Measurements from ENCODE around the gene BCAT1.
"Not testable (repeated sequence)": the region's sequence is repeated elsewhere in the genome, so short reads cannot be mapped to it uniquely, and the experiment has no call there.

BCAT1 gene

GRCh38 chr12:24960222-24960855 is 11.4 kb upstream of the BCAT1 start:
- peak in 9 of 58 donors; percentile 6 to 39 (median 13) for DNase-seq

- not testable (repeated sequence) for DNase-seq
These were observed 7.5 kb upstream of the BCAT1 start for GRCh38 chr12:24956351-24956750.

- DNase-seq, result no peak
These were observed 7.0 kb upstream of the BCAT1 start for GRCh38 chr12:24955853-24956252.

GRCh38 chr12:24955389-24955788 is 6.5 kb upstream of the BCAT1 start:
- DNase-seq, result no peak

- no peak for DNase-seq
These were observed 5.4 kb upstream of the BCAT1 start for GRCh38 chr12:24954261-24954660.

- no peak for DNase-seq
These were observed 3.5 kb upstream of the BCAT1 start for GRCh38 chr12:24952389-24952788.

- DNase-seq, result no peak
These were observed 1.4 kb upstream of the BCAT1 start for GRCh38 chr12:24950231-24950834.

GRCh38 chr12:24948420-24948756 is 513 bp downstream of the BCAT1 start:
- DNase-seq, result no peak

GRCh38 chr12:24947541-24948419 is 1.1 kb downstream of the BCAT1 start:
- no peak for DNase-seq

GRCh38 chr12:24945845-24946244 is 3.1 kb downstream of the BCAT1 start:
- DNase-seq, result no peak

- DNase-seq, result no peak
These were observed 3.9 kb downstream of the BCAT1 start for GRCh38 chr12:24945039-24945438.

- no peak for DNase-seq
These were observed 4.3 kb downstream of the BCAT1 start for GRCh38 chr12:24944601-24944975.

GRCh38 chr12:24943947-24944600 is 4.8 kb downstream of the BCAT1 start:
- no peak for DNase-seq

- no peak for DNase-seq
These were observed 8.7 kb downstream of the BCAT1 start for GRCh38 chr12:24940157-24940556.

GRCh38 chr12:24939551-24939950 is 9.3 kb downstream of the BCAT1 start:
- DNase-seq, result not testable (repeated sequence)

GRCh38 chr12:24938341-24938740 is 10.6 kb downstream of the BCAT1 start:
- no peak for DNase-seq

GRCh38 chr12:24937553-24938244 is 11.2 kb downstream of the BCAT1 start:
- DNase-seq, result no peak

GRCh38 chr12:24933694-24934407 is 15.1 kb downstream of the BCAT1 start:
- DNase-seq, result no peak

GRCh38 chr12:24931666-24932405 is 17.1 kb downstream of the BCAT1 start:
- peak in 4 of 58 donors; percentile 3 to 14 (median 6) for DNase-seq

- no peak for DNase-seq
These were observed 18.9 kb downstream of the BCAT1 start for GRCh38 chr12:24929953-24930352.
